HG02981 (cell line): ENCODE results near the gene PTGFRN.
"Not testable (repeated sequence)": the region's sequence is repeated elsewhere in the genome, so short reads cannot be mapped to it uniquely, and the experiment has no call there.

Experiments used
- ATAC-seq: cut with Tn5 transposase; IDR thresholded peaks from one replicate; pipeline ENCODE4 v1.9.1; 2021; ENCODE audit warnings: mild to moderate bottlenecking, moderate library complexity; ENCODE audit not compliant: unreplicated experiment

The PTGFRN gene

GRCh38 chr1:116909512-116910378, at the start of gene PTGFRN:
TSS of gene PTGFRN (plus strand) at chr1:116909916. CDS start at chr1:116910204, 288 bp downstream.
- ATAC-seq: no peak

GRCh38 chr1:116860167-116860566, 49.5 kb upstream of the PTGFRN start:
- not testable (repeated sequence) for ATAC-seq

GRCh38 chr1:116861137-116861536, 48.6 kb upstream of the PTGFRN start:
- no peak for ATAC-seq

- ATAC-seq: not testable (repeated sequence)
Measured at GRCh38 chr1:116863031-116863430, 46.7 kb upstream of the PTGFRN start.

- not testable (repeated sequence) for ATAC-seq
Measured at GRCh38 chr1:116866478-116866877, 43.2 kb upstream of the PTGFRN start.

- ATAC-seq: no peak
Measured at GRCh38 chr1:116868385-116868784, 41.3 kb upstream of the PTGFRN start.

DNA sequence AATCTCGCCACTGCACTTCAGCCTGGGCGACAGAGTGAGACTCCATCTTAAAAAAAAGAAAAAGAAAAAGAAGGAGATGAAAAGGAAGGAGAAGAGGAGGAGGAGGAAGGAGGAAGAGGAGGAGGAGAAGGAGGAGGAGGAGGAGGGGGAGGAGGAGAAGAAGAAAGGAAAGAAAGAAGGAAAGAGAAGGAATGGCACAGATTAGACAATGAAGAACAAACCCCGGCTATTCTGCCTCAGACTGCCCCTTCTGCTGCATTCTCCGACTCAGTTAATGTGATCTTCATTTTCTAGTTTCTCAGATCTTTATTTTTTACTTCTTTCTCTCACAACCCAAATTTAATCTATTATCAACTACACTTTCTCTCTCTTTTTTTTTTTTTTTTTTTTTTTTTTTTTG, 40.1 kb upstream of the PTGFRN start:
- no peak for ATAC-seq

GRCh38 chr1:116870300-116870699, 39.4 kb upstream of the PTGFRN start:
- ATAC-seq: no peak

DNA sequence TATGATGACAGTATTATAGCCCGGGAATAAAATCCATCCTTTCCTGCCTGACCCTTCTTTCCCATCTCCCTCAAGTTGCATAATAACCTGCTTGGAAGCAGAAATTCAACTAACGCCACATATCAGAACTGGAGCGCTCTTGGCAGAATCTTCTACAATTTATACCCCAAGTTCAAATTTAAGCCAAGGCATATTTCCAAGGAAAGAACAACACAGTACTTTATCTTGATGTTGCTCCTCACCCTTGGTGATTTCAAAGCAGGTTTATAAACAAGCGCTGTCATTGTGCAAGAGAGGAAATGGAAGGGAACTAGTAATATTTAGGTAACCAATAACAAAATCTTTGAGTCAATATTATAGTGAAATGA, 38.0 kb upstream of the PTGFRN start:
- ATAC-seq: no peak

- ATAC-seq: no peak
Measured at GRCh38 chr1:116873680-116874271, 35.9 kb upstream of the PTGFRN start.

- ATAC-seq: no peak
Measured at GRCh38 chr1:116874733-116875249, 34.9 kb upstream of the PTGFRN start.

DNA sequence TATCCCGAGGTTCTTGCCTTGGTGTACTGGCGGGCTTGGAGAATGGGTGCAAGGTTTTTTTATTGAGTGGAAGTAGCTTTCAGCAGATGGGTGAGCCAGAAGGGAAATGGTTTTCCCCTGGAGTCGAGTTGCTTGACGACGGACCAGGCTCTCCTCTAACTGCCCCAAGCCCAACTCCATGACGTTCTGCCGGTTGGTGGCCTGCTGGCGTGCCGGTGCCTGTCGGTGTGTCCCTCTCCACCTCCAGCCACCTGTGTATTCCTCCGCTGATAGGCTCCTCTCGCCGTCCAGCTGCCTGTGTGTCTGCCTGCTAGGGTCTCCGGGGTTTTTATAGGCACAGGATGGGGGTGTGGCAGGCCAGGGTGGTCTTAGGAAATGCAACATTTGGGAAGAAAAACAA, 34.3 kb upstream of the PTGFRN start:
- ATAC-seq: no peak

- not testable (repeated sequence) for ATAC-seq
Measured at GRCh38 chr1:116875946-116876345, 33.8 kb upstream of the PTGFRN start.

DNA sequence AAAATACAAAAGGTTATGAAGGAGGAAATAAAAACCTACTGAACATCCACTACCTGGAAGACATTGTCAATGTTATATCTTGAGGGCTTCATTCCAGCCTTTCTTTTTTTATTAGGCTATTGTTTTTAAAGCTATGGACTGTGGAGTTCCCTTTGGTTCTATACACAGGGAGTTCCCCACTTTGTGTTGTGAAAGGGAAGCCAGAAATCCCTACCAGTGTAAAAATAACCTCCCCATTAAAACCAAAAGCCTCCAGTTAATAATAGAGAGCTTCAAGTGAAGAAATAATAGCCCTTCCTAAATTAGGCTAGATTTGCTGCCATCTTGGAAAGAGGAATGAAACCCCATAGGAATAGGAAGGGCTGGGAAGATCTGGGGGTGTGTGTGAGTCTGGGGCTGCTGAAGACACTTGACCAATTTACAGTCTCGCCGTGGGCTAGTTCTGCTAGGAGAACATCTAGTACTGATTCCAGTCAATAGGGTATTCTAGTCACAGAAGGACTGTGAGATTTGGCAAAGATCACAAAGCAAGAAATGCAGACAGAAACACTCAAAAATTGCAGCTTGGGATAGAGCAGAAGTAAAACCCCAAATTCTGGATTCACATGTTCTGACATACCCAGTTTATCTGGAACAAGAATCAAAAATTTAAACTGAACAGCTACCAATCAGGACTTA, 32.4 kb upstream of the PTGFRN start:
- no peak for ATAC-seq

- no peak for ATAC-seq
Measured at GRCh38 chr1:116878804-116879477, 30.8 kb upstream of the PTGFRN start.

DNA sequence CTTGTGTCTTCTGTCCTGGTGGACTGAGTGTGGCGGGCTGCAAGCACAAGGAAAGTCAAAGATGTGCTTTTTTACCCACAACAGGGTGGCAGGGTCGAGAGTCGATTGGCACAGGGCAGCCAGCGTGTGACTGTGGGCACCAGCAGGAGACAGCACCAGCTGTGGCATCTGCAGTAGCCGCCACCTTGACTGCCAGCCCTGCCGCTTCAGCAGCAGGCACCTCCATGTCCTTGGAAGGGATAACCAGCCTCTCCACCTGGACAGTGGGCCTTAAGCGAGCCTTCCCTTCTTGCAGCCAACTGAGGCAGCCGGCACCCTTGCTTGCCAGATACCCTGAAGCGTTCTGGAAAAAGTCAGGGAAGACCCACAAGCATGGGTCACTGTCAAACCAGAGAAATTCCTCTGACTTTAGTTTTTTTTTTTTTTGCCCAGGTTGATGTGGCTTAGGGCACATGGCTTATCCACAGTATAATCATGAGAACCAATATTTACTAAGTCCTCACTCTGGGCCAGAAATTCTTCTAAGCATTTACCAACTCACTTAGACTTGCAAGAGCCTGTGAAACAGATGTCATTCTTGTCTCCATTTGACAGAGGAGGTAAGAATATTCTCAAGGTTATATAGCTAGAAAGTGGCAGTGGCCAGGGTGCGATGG, 30.1 kb upstream of the PTGFRN start:
- ATAC-seq: no peak

DNA sequence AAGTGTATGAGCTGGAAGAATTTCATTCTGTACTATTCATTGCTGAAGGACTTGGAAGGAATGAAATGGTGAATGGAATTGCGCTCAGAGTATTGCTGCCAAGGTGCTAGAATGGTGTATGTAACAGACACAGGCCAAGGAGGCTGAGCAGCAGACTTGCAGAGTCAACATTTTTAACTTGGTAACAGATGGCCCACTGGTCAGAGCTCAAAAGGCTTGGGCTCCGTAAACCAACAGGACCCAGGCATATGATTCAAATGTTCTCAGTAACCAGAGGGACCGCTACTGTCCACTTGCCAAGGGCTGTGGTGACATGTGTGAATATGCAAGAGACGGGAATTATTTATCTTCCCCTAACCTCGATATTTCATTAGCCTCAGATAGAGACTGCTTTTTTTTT, 28.8 kb upstream of the PTGFRN start:
- no peak for ATAC-seq

- ATAC-seq: no peak
Measured at GRCh38 chr1:116881879-116882520, 27.7 kb upstream of the PTGFRN start.

GRCh38 chr1:116882866-116883265, 26.9 kb upstream of the PTGFRN start:
- ATAC-seq: no peak

DNA sequence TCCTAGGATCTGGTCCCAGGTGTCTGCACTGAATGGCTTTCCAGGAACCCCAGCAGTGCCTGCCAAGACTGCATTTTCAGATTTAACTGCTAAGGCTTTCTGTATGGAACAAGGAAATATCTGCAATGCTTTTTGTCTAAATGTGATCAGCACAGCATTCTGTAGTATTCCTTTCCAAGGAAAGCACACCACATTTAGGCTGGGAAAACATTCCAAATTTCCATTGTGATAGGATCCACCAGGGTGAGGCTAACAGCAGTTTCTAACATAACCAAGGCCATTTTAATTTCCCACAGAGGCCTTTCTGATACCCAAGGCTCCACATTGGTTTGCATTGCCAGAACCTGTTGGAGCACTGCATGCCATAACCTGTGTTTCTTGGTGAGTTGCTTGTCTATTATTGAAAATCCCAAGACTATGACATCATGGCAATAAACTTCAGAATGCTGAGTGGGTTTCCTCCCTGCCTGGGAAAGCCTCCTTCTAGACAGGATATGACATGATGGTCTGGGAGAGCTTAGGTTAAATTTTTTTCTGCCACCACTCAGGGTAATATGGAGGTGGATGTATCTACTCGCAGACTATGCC, 23.3 kb upstream of the PTGFRN start:
- no peak for ATAC-seq
